ENCODE measurements around the gene TXNL1. TPM values are rescaled to one million over a fixed set of nuclear protein-coding genes. Genes with fewer than 3 reads are reported as not detected.

The TXNL1 gene
- total and polyA plus RNA-seq, 2 donors from 2014 or later, result 54.0 to 91.1 TPM

- H3K4me1 ChIP-seq (ENCODE audit: control insufficient read depth in 2 of 3, insufficient read depth in 2 of 3, low read depth in 1 of 3, low read length in 3 of 3), result no peaks in the 10 kb centered on the region
- intact Hi-C loops (cut with DNase I), result no loop called here
- no peaks in the 10 kb centered on the region for H3K27me3 ChIP-seq (ENCODE audit: control insufficient read depth, insufficient read depth, low read length)
- H3K9ac ChIP-seq (ENCODE audit: low read length in 3 of 3), result no peak overlapping the region
- no peak overlapping the region for H3K27ac ChIP-seq (ENCODE audit: low read depth in 2 of 2, low read length in 2 of 2)
- FAIRE-seq, result no peak
- no peak for DNase-seq
- no peaks in the 10 kb centered on the region for H3K9me3 ChIP-seq (ENCODE audit: control insufficient read depth in 2 of 3, insufficient read depth in 1 of 3, low read length in 3 of 3)
- no peak overlapping the region for H3K4me3 ChIP-seq (ENCODE audit: low read length in 3 of 3)
- peaks cover 2 to 9% (median 7%) of the 10 kb centered on the region in 3 donors for H3K36me3 ChIP-seq (ENCODE audit: control insufficient read depth in 2 of 3, insufficient read depth in 3 of 3, low read length in 3 of 3)
- no peak for TF ChIP-seq CTCF (IDR thresholded peaks at IDR 0.05; ENCODE audit: borderline replicate concordance, extremely low read depth, insufficient read depth)
These were observed 31.8 kb downstream of the TXNL1 start for GRCh38 chr18:56606618-56607017.

GRCh38 chr18:56598422-56598821 is 40.0 kb downstream of the TXNL1 start:
- H3K27me3 ChIP-seq (ENCODE audit: control insufficient read depth, insufficient read depth, low read length), result no peaks in the 10 kb centered on the region
- H3K36me3 ChIP-seq (ENCODE audit: control insufficient read depth in 2 of 3, insufficient read depth in 3 of 3, low read length in 3 of 3), result peaks cover 0 to 5% (median 0%) of the 10 kb centered on the region in 3 donors
- H3K9me3 ChIP-seq (ENCODE audit: control insufficient read depth in 2 of 3, insufficient read depth in 1 of 3, low read length in 3 of 3), result no peaks in the 10 kb centered on the region
- DNase-seq (peak in 3 of 5 donors; percentile 15 to 53 (median 22)), FAIRE-seq (no peak)
- H3K9ac ChIP-seq (ENCODE audit: low read length in 3 of 3), result no peak overlapping the region
- no peak overlapping the region for H3K27ac ChIP-seq (ENCODE audit: low read depth in 2 of 2, low read length in 2 of 2)
- intact Hi-C loops (cut with DNase I), result no loop called here
- TF ChIP-seq CTCF (IDR thresholded peaks at IDR 0.05; ENCODE audit: borderline replicate concordance, extremely low read depth, insufficient read depth), result no peak
- no peak overlapping the region for H3K4me3 ChIP-seq (ENCODE audit: low read length in 3 of 3)
- H3K4me1 ChIP-seq (ENCODE audit: control insufficient read depth in 2 of 3, insufficient read depth in 2 of 3, low read depth in 1 of 3, low read length in 3 of 3), result no peaks in the 10 kb centered on the region

GRCh38 chr18:56593906-56594305 is 44.5 kb downstream of the TXNL1 start:
- FAIRE-seq, result no peak
- H3K36me3 ChIP-seq (ENCODE audit: control insufficient read depth in 2 of 3, insufficient read depth in 3 of 3, low read length in 3 of 3), result no peaks in the 10 kb centered on the region

More at GRCh38 chr18:56593906-56594305, 44.5 kb downstream of the TXNL1 start:
- Histone ChIP-seq H3K9me3 (ENCODE audit: control insufficient read depth in 2 of 3, insufficient read depth in 1 of 3, low read length in 3 of 3) (no peaks in the 10 kb centered on the region), H3K27ac (ENCODE audit: low read depth in 2 of 2, low read length in 2 of 2) (no peak overlapping the region), H3K27me3 (ENCODE audit: control insufficient read depth, insufficient read depth, low read length) (no peaks in the 10 kb centered on the region), H3K4me1 (ENCODE audit: control insufficient read depth in 2 of 3, insufficient read depth in 2 of 3, low read depth in 1 of 3, low read length in 3 of 3) (no peaks in the 10 kb centered on the region), H3K9ac (ENCODE audit: low read length in 3 of 3) (no peak overlapping the region), H3K4me3 (ENCODE audit: low read length in 3 of 3) (no peak overlapping the region)
- no peak for DNase-seq
- intact Hi-C loops (cut with DNase I), result no loop called here
- no peak for TF ChIP-seq CTCF (IDR thresholded peaks at IDR 0.05; ENCODE audit: borderline replicate concordance, extremely low read depth, insufficient read depth)
